ENCODE results near the gene MOB1A. TPM values are rescaled to one million over a fixed set of nuclear protein-coding genes. Genes with fewer than 3 reads are reported as not detected.
A peak's percentile ranks its signal among the peaks of the same experiment; 100 is the strongest.

The MOB1A gene
- polyA plus RNA-seq, 1 donor from 2014 or later = 39.2 TPM

- H4K20me1 ChIP-seq (ENCODE audit: insufficient read depth) = no peaks in the 10 kb centered on the region
- no peaks in the 10 kb centered on the region for H3K9me3 ChIP-seq (ENCODE audit: low read length)
- H3K9me2 ChIP-seq (ENCODE audit: insufficient read depth, low read length) = no peaks in the 10 kb centered on the region
- H3F3A ChIP-seq (ENCODE audit: insufficient read depth, low read length, poor library complexity, severe bottlenecking) = peaks cover 5% of the 10 kb centered on the region
- H3K4me3 ChIP-seq (ENCODE audit: low read length) = peak overlapping the region; percentile 97
- H3K27me3 ChIP-seq (ENCODE audit: insufficient read depth, low read depth, low read length) = no peaks in the 10 kb centered on the region
- H3K4me2 ChIP-seq (ENCODE audit: low read length) = peak overlapping the region; percentile 92
- H2AFZ ChIP-seq (ENCODE audit: low read depth, low read length) = no peak overlapping the region
- no peak overlapping the region for H3K27ac ChIP-seq (ENCODE audit: low read length)
- TF ChIP-seq RAD21 (conservative IDR thresholded peaks at IDR 0.05) (no peak), TAF1 (IDR thresholded peaks at IDR 0.05; ENCODE audit: low read depth) (no peak), EZH2 (IDR thresholded peaks at IDR 0.05; ENCODE audit: borderline replicate concordance, insufficient read depth, low read length, poor library complexity, severe bottlenecking) (no peak), POLR2AphosphoS5 (IDR thresholded peaks at IDR 0.05) (no peak), CTCF (IDR thresholded peaks at IDR 0.05; ENCODE audit: poor library complexity, severe bottlenecking) (no peak), REST (IDR thresholded peaks at IDR 0.05; ENCODE audit: borderline replicate concordance) (no peak), EP300 (conservative IDR thresholded peaks at IDR 0.05; ENCODE audit: poor library complexity, severe bottlenecking) (no peak), SMC3 (conservative IDR thresholded peaks at IDR 0.05; ENCODE audit: poor library complexity) (no peak), MXI1 (conservative IDR thresholded peaks at IDR 0.05; ENCODE audit: poor library complexity, severe bottlenecking) (no peak)
- H3K9ac ChIP-seq (ENCODE audit: low read length) = peak overlapping the region; percentile 79
- peaks cover 24% of the 10 kb centered on the region for H3K79me2 ChIP-seq (replicated peaks; ENCODE audit: insufficient read depth, low read length)
- H3K36me3 ChIP-seq (ENCODE audit: insufficient read depth, low read length) = no peaks in the 10 kb centered on the region
Measured at GRCh38 chr2:74199871-74200305, 21.2 kb upstream of the MOB1A start.

- H3K79me2 ChIP-seq (replicated peaks; ENCODE audit: insufficient read depth, low read length) = peaks cover 24% of the 10 kb centered on the region
- peak overlapping the region; percentile 94 for H2AFZ ChIP-seq (ENCODE audit: low read depth, low read length)
- peak overlapping the region; percentile 79 for H3K9ac ChIP-seq (ENCODE audit: low read length)
- H3K9me3 ChIP-seq (ENCODE audit: low read length) = no peaks in the 10 kb centered on the region
- H3K4me2 ChIP-seq (ENCODE audit: low read length) = peak overlapping the region; percentile 92
- H3K27me3 ChIP-seq (ENCODE audit: insufficient read depth, low read depth, low read length) = no peaks in the 10 kb centered on the region
- H3K27ac ChIP-seq (ENCODE audit: low read length) = peak overlapping the region; percentile 45
- H4K20me1 ChIP-seq (ENCODE audit: insufficient read depth) = no peaks in the 10 kb centered on the region
- no peaks in the 10 kb centered on the region for H3K36me3 ChIP-seq (ENCODE audit: insufficient read depth, low read length)
- no peaks in the 10 kb centered on the region for H3K9me2 ChIP-seq (ENCODE audit: insufficient read depth, low read length)
- H3F3A ChIP-seq (ENCODE audit: insufficient read depth, low read length, poor library complexity, severe bottlenecking) = peaks cover 5% of the 10 kb centered on the region
- H3K4me3 ChIP-seq (ENCODE audit: low read length) = peak overlapping the region; percentile 97
- TF ChIP-seq EZH2 (IDR thresholded peaks at IDR 0.05; ENCODE audit: borderline replicate concordance, insufficient read depth, low read length, poor library complexity, severe bottlenecking) = no peak
- TF ChIP-seq POLR2AphosphoS5 (IDR thresholded peaks at IDR 0.05) = no peak
- TF ChIP-seq EP300 (conservative IDR thresholded peaks at IDR 0.05; ENCODE audit: poor library complexity, severe bottlenecking) = no peak
- TF ChIP-seq MXI1 (conservative IDR thresholded peaks at IDR 0.05; ENCODE audit: poor library complexity, severe bottlenecking) = no peak
- TF ChIP-seq CTCF (IDR thresholded peaks at IDR 0.05; ENCODE audit: poor library complexity, severe bottlenecking) = peak; percentile 11
- TF ChIP-seq SMC3 (conservative IDR thresholded peaks at IDR 0.05; ENCODE audit: poor library complexity) = no peak
- no peak for TF ChIP-seq RAD21 (conservative IDR thresholded peaks at IDR 0.05)
- TF ChIP-seq TAF1 (IDR thresholded peaks at IDR 0.05; ENCODE audit: low read depth) = no peak
Measured at GRCh38 chr2:74199275-74199701, 20.6 kb upstream of the MOB1A start.

Data from neural cell (in vitro differentiated cells).